DMS114 treated with DMSO at 0.1 percent for 48 hours (cell line): ENCODE results near the gene OPN3.

Experiments
- DNase-seq: peaks from one replicate; lab custom pipeline; 2025; ENCODE audit not compliant: unreplicated experiment; lab: John Stamatoyannopoulos, UW

Gene OPN3

DNA sequence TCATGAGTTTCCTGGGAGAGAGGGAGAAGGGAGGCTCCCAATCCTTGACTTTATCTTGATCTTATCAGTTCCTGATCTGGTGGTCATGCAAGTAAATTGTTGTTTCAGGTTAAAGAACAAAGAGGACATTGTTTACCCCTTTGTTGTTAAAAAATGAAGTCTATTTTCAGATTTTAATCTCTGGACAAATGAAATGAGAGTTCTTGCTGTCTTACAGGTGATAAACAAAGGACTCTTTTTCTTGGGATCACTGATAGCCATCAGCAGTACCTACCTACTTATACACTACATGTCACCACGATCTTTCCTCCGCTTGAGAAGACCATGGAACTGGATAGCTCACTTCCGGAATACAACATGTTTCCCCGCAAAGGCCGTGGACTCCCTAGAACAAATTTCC, 48.4 kb downstream of the OPN3 start:
- no peak for DNase-seq

DNA sequence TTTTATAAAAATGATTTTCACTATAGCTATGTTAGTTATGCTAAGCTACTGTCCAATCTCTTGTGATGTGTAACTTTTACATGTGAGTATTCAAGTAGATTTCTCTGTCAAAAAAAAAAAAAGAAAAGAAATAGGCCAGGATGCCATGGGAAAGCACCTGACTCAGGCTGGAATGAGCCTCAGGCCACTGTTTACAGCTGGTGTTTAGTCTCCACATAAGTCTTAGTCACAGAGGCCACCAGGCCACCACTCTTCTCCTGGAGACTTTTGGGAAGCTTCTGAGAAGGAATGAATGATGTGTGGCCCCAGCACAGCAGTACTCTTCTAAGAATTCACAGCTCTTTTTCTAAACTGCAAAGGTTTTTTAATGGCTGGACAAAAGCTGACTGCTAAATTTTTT, 48.9 kb downstream of the OPN3 start:
- DNase-seq: no peak

DNA sequence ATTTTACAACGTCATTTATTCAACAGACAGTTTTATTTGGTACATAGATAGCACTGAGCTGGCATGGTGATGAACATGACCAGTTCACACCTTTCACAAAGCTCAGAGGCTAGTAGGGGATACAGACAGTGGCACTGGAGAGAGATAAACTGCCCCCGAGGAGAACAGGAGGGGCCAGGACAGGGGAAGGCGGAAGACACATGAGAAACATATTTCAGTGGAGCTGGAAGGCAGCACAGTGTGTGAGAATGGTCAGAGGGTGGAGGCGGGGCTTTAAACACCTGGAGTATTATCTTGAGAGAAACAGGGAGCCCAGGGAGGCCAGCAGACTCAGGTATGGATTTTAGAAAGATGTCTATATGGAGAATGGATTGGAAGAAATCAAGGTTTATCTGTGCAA, 49.5 kb downstream of the OPN3 start:
- DNase-seq: no peak

GRCh38 chr1:241589521-241589920, 50.6 kb downstream of the OPN3 start:
- no peak for DNase-seq

- DNase-seq: no peak
These were observed 53.2 kb downstream of the OPN3 start for GRCh38 chr1:241586905-241587512.

DNA sequence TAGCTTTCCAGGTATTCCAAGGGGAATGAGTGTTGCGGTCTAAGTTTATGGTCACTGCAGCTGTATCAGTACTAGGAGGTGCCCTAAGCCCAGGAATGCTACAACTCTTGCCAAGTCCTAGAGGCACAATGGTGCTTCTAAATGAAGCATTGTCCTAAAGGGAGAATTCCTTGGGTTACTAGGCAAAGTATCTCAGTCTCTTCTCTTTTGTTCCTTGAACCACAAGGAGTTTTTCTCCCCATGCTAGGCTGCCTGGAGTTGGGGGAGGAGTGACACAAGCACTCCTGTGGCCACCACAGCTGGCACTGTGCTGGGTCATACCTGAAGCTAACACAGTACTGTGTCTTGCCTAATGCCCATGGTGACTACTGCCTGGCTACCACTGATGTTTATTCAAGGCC, 57.2 kb downstream of the OPN3 start:
- no peak for DNase-seq

- DNase-seq: no peak
These were observed 60.7 kb downstream of the OPN3 start for GRCh38 chr1:241579434-241579833.

DNA sequence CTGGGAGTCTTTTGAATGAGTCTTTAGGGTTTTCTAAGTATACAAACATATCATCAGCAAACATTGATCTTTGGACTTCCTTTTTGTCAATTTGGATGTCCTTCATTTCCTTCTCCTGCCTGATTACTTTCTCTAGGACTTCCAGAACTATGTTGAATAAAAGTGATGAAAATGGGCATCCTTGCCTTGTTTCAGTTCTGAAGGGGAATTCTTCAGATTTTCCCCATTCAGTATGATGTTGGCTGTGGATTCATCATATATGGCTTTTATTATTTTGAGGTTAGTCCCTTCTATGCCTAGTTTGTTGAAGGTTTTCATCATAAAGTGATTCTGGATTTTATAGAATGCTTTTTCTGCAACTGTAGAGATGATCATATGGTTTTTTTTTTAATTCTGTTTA, 66.0 kb downstream of the OPN3 start:
- DNase-seq: no peak

DNA sequence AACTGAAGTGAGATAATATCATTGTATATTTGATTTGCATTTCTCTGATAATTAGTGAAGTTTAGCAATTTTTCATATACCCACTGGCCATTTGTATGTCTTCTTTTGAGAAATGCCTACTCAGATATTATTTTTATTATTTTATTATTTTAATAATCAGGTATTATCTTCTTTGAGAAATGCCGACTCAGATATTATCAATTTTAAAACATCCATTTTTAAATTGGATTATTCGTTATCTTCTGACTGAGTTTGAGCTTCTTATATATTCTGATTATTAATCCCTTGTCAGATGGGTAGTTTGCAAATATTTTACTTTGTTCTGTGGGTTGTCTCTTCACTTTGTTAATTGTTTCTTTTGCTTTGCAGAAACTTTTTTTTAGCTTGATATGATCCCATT, 70.3 kb downstream of the OPN3 start:
- no peak for DNase-seq

GRCh38 chr1:241560849-241561187, 79.4 kb downstream of the OPN3 start:
- no peak for DNase-seq

GRCh38 chr1:241560146-241560848, 79.9 kb downstream of the OPN3 start:
- DNase-seq: no peak

DNA sequence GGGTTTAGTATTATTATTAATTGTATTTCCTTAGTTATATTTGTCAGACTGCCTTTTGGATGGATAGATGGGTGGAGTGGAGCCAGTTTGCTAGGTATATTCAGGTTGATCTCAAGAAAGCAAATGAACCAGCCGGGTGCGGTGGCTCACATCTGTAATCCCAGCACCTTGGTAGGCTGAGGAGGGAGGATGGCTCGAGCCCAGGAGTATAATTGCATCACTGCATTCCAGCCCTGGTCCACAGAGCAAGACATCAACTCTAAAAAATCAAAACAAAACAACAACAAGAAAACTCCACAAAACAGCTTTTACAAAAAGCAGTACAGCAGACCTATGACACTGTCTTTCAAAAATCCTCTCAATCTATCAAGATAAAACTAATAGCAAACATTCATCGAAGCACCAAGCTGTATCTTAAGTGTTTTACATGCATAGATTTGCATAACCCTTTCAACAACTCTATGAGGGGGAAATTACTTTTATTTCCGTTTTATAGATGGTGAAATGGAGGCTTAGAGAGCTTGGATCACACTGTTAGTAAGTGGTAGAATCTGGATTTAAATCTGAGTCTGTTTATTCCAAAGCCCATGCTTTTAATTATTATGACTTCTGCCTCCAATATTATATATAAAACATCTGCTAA, 82.5 kb downstream of the OPN3 start:
- DNase-seq: no peak

GRCh38 chr1:241557031-241557430, 83.1 kb downstream of the OPN3 start:
- no peak for DNase-seq

GRCh38 chr1:241555526-241555925, 84.6 kb downstream of the OPN3 start:
- no peak for DNase-seq

GRCh38 chr1:241553886-241554592, 86.1 kb downstream of the OPN3 start:
- no peak for DNase-seq

DNA sequence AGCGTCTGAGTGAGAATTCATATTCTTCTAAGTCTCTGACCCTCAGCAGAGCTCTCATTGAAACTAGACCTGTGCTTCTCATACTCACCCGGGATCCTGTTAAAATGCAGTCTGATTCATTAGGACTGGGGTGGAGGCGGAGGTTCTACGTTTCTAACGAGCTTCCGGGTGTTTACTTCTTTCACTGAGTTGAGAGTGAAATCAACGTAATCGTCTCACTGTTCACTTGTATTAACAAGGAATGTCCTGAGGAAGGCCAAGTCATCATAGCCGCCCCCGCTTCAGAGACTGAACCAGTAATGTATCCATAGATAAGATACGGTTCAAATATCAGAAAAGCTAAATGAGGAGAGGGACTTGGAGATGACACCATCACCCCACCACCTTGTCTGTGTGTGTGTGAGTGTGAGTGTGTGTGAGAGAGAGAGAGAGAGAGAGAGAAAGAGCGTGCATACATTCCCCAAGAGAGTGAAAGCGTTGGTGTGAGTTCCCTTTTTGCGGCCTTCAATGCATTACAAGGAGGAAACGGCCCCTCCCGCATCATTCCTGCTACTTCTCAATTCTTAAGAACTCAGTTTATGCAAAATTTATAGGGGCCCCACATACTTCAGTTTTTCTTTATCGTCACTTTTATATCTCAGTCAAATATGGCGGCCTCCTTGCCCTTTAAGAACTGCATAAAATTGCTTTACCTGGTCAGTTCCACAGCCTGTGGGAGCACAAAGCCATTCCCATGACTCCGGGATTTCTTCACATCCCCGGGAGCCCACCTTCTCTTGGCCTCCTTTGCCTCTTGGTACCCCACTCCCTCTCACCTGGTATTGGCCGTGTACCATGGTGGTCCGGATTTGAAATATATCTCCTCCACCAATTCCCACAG, 88.2 kb downstream of the OPN3 start:
- DNase-seq: no peak

GRCh38 chr1:241550318-241550717, 89.9 kb downstream of the OPN3 start:
- DNase-seq: no peak

DNA sequence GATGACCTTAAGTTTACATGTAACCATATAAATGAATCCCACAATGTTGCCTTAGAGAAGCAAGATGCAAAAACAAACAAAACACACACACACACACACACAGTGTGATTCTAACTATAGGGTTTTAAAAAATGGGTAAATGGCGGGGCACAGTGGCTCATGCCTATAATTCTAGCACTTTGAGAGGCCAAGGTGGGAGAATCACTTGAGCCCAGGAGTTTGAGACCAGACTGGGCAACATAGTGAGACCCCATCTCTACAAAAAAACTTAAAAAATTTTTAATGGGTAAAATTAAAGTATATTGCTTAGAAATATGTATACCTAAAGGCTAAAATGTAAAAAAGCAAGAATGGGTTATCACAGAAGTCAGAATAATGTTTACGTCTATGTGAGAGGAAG, 92.2 kb downstream of the OPN3 start:
- no peak for DNase-seq
